ENCODE results near the gene KCNK4.

DNA sequence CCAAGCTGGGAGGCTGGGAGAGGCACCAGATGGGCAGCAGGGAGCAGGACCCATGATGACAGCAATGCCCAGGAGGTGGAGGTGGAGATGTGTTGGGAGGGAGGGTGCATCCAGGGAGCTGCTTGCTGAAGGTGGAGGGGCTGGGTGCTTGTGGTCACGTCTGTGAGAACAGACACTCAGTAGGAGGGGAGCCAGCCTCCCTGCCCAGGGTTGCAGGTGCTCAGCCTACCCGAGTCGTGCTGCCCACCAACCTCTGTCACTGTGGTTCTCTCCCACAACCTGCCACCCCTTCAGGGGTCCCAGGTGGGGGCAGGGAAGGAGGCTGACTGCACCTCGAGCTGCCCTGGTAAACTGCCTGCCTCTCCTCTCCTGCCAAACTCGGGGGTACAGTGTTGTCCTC, 32.3 kb downstream of the KCNK4 start:
- TF ChIP-seq POLR2A (IDR thresholded peaks at IDR 0.05): no peak
- TF ChIP-seq, protein P1, sequence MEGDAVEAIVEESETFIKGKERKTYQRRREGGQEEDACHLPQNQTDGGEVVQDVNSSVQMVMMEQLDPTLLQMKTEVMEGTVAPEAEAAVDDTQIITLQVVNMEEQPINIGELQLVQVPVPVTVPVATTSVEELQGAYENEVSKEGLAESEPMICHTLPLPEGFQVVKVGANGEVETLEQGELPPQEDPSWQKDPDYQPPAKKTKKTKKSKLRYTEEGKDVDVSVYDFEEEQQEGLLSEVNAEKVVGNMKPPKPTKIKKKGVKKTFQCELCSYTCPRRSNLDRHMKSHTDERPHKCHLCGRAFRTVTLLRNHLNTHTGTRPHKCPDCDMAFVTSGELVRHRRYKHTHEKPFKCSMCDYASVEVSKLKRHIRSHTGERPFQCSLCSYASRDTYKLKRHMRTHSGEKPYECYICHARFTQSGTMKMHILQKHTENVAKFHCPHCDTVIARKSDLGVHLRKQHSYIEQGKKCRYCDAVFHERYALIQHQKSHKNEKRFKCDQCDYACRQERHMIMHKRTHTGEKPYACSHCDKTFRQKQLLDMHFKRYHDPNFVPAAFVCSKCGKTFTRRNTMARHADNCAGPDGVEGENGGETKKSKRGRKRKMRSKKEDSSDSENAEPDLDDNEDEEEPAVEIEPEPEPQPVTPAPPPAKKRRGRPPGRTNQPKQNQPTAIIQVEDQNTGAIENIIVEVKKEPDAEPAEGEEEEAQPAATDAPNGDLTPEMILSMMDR (IDR thresholded peaks at IDR 0.05): no peak
